ENCODE measurements around the gene TSPAN9.

Gene TSPAN9

DNA sequence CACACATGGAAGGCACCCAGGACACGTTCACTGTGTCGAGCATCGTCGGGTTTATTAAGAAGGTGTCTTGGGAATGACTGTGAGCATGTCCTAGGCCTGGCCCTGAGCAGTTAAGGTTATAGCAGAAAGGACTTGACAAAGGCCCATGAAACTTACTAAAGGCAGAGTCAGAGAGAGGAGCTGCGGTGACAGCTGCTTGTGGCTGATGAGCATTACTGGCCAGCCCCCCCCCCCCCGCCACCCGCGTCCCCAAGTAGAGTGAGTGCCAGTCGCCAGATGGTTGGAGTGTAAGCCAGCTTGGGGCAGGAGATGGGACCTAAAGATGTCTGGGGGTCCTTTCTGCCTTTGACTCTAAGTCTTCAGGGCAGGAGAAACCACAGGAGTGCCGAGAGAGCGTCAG is 169.9 kb downstream of the TSPAN9 start:
- no peak for ATAC-seq (ENCODE audit: low read depth)
- Histone ChIP-seq H3K9me3 (ENCODE audit: severe bottlenecking) (no peaks in the 10 kb centered on the region), H3K4me1 (ENCODE audit: insufficient read depth, poor library complexity, severe bottlenecking) (no peaks in the 10 kb centered on the region), H3K4me3 (ENCODE audit: severe bottlenecking) (no peak overlapping the region), H3K27ac (ENCODE audit: poor library complexity, severe bottlenecking) (no peak overlapping the region), H3K36me3 (ENCODE audit: low read depth) (no peaks in the 10 kb centered on the region), H3K27me3 (ENCODE audit: insufficient read depth, poor library complexity, severe bottlenecking) (no peaks in the 10 kb centered on the region)
- TF ChIP-seq, protein P1, sequence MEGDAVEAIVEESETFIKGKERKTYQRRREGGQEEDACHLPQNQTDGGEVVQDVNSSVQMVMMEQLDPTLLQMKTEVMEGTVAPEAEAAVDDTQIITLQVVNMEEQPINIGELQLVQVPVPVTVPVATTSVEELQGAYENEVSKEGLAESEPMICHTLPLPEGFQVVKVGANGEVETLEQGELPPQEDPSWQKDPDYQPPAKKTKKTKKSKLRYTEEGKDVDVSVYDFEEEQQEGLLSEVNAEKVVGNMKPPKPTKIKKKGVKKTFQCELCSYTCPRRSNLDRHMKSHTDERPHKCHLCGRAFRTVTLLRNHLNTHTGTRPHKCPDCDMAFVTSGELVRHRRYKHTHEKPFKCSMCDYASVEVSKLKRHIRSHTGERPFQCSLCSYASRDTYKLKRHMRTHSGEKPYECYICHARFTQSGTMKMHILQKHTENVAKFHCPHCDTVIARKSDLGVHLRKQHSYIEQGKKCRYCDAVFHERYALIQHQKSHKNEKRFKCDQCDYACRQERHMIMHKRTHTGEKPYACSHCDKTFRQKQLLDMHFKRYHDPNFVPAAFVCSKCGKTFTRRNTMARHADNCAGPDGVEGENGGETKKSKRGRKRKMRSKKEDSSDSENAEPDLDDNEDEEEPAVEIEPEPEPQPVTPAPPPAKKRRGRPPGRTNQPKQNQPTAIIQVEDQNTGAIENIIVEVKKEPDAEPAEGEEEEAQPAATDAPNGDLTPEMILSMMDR (IDR thresholded peaks at IDR 0.05; ENCODE audit: poor library complexity, severe bottlenecking), result no peak
- no peak for DNase-seq (ENCODE audit: low spot score)

DNA sequence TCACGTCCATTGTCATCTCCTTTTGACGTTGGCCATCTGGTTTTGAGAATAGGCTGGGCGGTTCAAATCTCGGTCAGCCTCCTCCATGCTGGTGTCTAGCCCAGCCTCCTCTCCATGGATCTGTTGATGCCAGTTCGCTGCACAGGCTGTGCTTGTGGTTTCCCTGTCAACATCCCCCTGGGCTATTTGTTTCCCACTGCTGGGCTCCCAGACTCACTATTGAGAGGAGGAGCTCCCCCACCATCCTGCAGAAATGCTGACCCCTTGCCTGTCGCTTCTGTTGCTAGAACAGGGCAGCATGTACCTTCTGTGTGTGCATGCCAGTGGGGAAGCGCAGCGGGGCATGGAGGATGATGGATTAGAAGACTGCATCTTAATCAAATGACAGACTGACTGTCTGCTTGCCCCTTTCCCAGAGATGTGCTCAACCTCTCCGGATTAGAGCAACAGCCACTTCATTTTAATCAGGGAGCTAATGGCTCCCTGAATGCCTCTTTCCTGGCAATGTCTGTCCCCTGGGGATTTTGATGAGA is 170.5 kb downstream of the TSPAN9 start:
- H3K36me3 ChIP-seq (ENCODE audit: low read depth), result no peaks in the 10 kb centered on the region
- H3K4me3 ChIP-seq (ENCODE audit: severe bottlenecking), result no peak overlapping the region
- DNase-seq (ENCODE audit: low spot score) (no peak), ATAC-seq (ENCODE audit: low read depth) (no peak)
- TF ChIP-seq, protein P1 (IDR thresholded peaks at IDR 0.05; ENCODE audit: poor library complexity, severe bottlenecking), result no peak
- no peaks in the 10 kb centered on the region for H3K9me3 ChIP-seq (ENCODE audit: severe bottlenecking)
- no peaks in the 10 kb centered on the region for H3K27me3 ChIP-seq (ENCODE audit: insufficient read depth, poor library complexity, severe bottlenecking)
- no peaks in the 10 kb centered on the region for H3K4me1 ChIP-seq (ENCODE audit: insufficient read depth, poor library complexity, severe bottlenecking)
- no peak overlapping the region for H3K27ac ChIP-seq (ENCODE audit: poor library complexity, severe bottlenecking)

- TF ChIP-seq, protein P1 (IDR thresholded peaks at IDR 0.05; ENCODE audit: poor library complexity, severe bottlenecking), result no peak
- Histone ChIP-seq H3K36me3 (ENCODE audit: low read depth) (no peaks in the 10 kb centered on the region), H3K27me3 (ENCODE audit: insufficient read depth, poor library complexity, severe bottlenecking) (no peaks in the 10 kb centered on the region), H3K27ac (ENCODE audit: poor library complexity, severe bottlenecking) (no peak overlapping the region), H3K4me3 (ENCODE audit: severe bottlenecking) (no peak overlapping the region), H3K9me3 (ENCODE audit: severe bottlenecking) (no peaks in the 10 kb centered on the region), H3K4me1 (ENCODE audit: insufficient read depth, poor library complexity, severe bottlenecking) (no peaks in the 10 kb centered on the region)
- DNase-seq (ENCODE audit: low spot score) (no peak), ATAC-seq (ENCODE audit: low read depth) (no peak)
Measured at GRCh38 chr12:3249081-3249800, 172.1 kb downstream of the TSPAN9 start.

GRCh38 chr12:3250034-3250433 is 172.9 kb downstream of the TSPAN9 start:
- H3K4me3 ChIP-seq (ENCODE audit: severe bottlenecking), result no peak overlapping the region
- H3K4me1 ChIP-seq (ENCODE audit: insufficient read depth, poor library complexity, severe bottlenecking), result no peaks in the 10 kb centered on the region
- ATAC-seq (ENCODE audit: low read depth) (no peak), DNase-seq (ENCODE audit: low spot score) (no peak)
- H3K9me3 ChIP-seq (ENCODE audit: severe bottlenecking), result no peaks in the 10 kb centered on the region
- no peak overlapping the region for H3K27ac ChIP-seq (ENCODE audit: poor library complexity, severe bottlenecking)
- no peaks in the 10 kb centered on the region for H3K36me3 ChIP-seq (ENCODE audit: low read depth)
- no peaks in the 10 kb centered on the region for H3K27me3 ChIP-seq (ENCODE audit: insufficient read depth, poor library complexity, severe bottlenecking)
- TF ChIP-seq, protein P1 (IDR thresholded peaks at IDR 0.05; ENCODE audit: poor library complexity, severe bottlenecking), result no peak

GRCh38 chr12:3250576-3250975 is 173.4 kb downstream of the TSPAN9 start:
- no peak for ATAC-seq (ENCODE audit: low read depth)
- Histone ChIP-seq H3K27me3 (ENCODE audit: insufficient read depth, poor library complexity, severe bottlenecking) (no peaks in the 10 kb centered on the region), H3K27ac (ENCODE audit: poor library complexity, severe bottlenecking) (no peak overlapping the region), H3K4me3 (ENCODE audit: severe bottlenecking) (no peak overlapping the region), H3K9me3 (ENCODE audit: severe bottlenecking) (no peaks in the 10 kb centered on the region), H3K4me1 (ENCODE audit: insufficient read depth, poor library complexity, severe bottlenecking) (no peaks in the 10 kb centered on the region), H3K36me3 (ENCODE audit: low read depth) (no peaks in the 10 kb centered on the region)
- DNase-seq (ENCODE audit: low spot score), result no peak
- TF ChIP-seq, protein P1 (IDR thresholded peaks at IDR 0.05; ENCODE audit: poor library complexity, severe bottlenecking), result no peak
